Activated T-cell treated with anti-CD3 and anti-CD28 coated beads for 48 hours (primary cell): ENCODE measurements around the gene CHST15.
"Not testable (repeated sequence)": the region's sequence is repeated elsewhere in the genome, so short reads cannot be mapped to it uniquely, and the experiment has no call there.

Experiments
- DNase-seq: peaks from one replicate; pipeline ENCODE4 v3.0.0-alpha.2; 2020; ENCODE audit warnings: low read depth

Gene CHST15

GRCh38 chr10:124043310-124044142 lies 49.9 kb downstream of the CHST15 start:
- DNase-seq: no peak

DNA sequence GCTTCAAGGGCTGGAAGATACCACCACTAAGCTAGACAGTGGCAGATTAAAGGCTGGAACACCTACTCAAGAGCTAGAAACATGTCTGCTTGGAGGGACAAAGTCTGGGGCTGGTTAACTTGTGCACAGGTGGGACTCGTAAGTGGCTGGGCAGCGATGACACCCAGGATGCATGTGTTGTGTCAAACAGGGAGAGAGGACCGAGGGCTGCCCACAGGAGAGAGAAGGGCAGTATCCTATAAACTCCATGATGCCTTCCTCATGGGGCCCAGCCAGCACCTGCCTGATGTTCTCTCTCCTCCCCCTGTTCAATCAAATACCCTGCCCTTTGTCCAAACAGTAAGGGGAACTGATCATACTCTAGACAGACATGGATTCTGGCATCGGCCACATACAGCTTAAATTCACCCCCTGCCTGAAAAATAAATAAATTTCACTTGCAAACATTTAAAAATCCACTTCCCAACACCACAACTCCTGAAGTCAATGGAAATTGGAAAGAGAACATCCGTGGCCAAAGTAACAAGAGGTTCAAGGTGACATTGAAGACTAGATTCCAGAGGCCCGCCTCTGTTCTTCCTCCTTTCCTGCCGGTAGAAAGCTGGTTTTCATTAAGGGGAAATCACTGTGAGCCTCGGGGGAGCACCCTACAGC lies 50.6 kb downstream of the CHST15 start:
- DNase-seq: no peak

- DNase-seq: no peak
Observed at GRCh38 chr10:124041675-124042445, 51.5 kb downstream of the CHST15 start.

DNA sequence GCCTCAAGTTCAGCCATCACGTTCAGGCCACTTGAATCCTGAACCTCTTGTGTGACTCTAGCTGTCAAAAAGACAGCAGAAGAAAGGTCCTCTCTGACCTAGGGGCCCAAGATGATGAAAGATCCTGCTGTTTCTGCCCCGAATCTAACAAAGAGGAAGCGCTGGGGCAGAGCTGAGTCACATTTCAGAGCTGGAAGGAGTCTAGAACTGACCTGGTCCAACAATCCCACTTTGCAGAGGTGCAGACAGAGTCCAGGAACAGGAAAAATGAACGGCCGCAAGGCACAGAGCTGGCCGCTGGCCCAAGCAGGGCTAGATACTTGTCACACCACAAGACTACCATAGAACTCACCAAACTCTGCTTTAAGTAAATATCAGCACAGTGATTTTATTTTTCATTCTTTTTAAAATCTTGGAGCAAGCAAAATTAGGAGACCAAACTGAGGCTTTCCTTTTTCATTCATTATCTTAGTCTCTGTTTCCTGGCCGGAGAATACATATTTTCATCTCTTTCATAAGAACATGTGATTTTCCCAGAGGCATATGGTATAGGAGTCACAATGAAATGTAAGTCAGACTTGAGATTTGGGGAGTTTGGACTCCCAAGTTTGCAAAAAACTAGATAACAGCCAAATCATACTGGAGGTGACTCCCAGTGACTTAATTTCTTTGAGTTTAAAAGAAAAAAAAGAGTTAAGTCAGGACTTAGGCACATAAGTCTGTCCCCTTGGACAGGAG lies 52.8 kb downstream of the CHST15 start:
- no peak for DNase-seq

DNA sequence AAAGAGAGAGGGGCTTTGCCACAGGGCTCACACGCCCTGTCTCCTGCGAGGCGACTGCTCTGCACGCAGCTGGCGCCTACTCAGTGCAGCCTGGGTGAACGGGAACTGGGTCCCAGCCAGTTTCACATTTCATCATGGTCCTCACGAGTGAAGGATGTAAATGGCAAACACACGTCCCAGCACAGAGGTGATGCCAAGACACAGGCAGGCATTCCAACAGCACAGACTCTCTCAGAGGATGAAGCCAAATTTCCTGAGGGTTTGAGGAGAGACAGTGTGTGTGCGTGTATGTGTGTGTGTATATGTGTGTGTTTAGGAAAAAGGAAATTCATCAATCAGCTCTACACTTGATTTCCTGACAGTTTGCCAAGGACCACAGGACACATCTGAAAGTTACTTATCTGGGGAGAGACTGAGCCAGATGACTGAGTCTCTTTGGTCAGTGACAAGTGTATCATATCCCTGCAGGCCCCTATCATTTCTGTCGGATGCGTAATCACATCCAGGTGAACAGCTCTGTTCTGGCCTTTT lies 53.9 kb downstream of the CHST15 start:
- no peak for DNase-seq

- DNase-seq: no peak
Observed at GRCh38 chr10:124037784-124038183, 55.6 kb downstream of the CHST15 start.

DNA sequence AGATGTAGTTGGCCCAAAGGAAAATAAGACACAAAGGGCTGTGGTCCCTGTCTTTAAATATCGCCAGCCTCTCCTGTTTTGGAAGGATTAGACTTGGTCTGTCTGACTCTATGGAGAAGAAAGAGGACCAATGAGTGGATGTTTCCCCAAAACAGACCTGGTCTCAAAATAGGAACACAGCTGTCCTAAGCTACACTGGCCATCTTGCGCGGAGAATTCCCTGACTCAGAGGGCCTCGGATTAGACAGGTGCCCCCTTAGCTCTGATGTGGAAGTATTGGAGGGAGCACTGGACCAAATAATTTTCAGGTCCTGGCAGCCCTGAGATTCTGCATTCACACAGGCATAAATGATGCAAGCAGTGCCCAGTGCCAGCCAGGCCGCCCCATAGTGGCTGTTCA lies 56.1 kb downstream of the CHST15 start:
- DNase-seq: no peak

DNA sequence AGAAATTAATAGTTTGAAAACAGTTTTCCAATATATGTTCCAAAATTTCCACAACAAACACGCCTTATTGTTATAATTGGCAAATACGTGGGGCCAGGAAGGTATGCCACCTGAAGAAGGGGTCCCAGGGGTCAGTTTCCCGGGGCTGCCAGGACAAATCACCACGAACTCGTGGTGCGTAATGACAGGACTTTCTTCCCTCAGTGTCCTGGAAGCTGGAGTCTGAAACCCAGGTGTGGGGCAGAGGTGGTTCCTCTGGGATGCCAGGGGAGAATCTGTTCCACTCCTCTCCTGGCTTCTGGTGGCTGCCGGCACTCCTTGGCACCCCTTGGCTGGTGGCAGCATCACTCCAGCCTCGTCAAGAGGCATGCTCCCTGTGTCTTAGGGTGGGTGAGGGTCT lies 56.7 kb downstream of the CHST15 start:
- no peak for DNase-seq

GRCh38 chr10:124035928-124036558 lies 57.4 kb downstream of the CHST15 start:
- DNase-seq: peak; percentile 11

GRCh38 chr10:124035306-124035927 lies 58.0 kb downstream of the CHST15 start:
- no peak for DNase-seq

GRCh38 chr10:124034576-124035305 lies 58.7 kb downstream of the CHST15 start:
- not testable (repeated sequence) for DNase-seq

GRCh38 chr10:124033887-124034218 lies 59.5 kb downstream of the CHST15 start:
- DNase-seq: no peak

DNA sequence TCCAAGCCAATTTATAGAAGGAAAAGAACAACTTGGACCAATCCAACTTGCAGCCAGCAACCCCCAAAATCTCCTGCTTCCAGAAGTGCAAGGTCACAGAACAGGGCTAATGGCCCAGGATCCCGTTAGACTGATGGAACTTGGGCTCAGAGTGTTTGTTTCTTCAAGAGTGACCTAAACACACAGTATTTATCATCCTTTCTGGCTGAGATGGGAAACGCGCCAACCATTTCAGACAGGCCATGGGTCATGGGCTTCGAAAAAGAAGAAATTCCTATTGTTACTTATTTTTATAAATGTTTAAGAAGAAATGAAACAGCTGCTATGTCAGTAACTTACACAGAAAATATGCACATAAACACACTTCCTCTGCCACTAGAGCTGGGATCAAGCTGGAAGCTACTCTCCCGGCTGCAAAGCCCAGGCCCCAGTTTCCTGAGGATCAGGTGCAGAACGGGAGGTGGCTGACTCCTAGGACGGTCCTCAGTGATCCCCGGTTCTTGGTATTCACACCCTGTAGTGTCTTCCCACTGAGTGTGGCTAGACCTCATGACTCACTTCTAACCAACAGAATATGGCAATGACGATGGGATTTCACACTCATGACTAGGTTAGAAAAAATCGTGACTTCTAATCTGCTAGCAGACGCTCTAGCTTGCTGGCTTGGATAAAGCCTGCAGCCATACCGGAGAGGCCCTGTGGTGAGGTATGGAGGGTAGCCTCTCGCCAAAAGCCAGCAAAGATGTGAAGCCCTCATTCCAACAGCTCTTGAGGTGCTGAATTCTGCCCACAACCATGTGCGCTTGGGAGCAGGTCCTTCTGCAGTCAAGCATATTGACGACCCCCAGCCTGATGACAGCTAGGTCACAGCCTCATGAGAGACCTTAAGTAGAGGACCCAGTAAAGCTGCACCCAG lies 60.2 kb downstream of the CHST15 start:
- DNase-seq: no peak

DNA sequence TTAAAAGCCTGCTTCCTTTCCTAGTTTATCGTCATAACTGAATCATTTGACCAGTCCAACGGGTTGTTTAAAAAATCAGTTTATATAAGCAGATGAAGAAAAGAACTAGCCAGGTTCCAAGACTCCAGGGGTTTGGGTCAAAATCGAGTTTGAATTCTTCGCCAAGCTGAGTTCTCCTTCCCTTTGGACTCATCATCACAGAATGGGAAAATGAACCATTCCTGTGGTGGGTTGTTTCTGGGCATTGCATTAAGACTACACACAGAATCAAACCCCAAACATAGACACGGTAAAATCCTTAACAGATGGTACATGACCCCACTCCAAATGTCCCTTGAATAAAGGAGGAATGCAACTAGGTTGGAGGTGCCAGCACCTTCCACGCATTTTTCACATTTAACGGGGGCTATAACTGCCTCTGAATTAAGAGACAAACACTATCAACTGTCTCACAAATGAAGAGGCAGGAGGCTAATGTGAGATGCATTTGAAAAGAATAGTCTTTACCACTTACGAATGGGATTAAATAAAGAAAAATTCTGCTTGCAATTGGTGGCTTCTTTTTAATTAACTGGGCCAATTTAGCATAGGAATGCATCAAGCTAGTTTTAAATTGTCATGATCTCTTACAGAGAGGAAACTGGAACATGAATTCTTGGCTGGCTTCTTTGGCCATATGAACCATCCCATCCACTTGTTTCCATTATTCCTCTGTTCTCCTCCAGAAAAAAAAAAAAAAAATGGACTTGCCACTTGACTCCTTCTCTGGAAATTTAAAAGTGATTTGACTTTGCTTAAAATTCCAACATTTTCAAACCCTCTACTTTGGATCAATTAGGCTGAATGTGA lies 61.1 kb downstream of the CHST15 start:
- no peak for DNase-seq

DNA sequence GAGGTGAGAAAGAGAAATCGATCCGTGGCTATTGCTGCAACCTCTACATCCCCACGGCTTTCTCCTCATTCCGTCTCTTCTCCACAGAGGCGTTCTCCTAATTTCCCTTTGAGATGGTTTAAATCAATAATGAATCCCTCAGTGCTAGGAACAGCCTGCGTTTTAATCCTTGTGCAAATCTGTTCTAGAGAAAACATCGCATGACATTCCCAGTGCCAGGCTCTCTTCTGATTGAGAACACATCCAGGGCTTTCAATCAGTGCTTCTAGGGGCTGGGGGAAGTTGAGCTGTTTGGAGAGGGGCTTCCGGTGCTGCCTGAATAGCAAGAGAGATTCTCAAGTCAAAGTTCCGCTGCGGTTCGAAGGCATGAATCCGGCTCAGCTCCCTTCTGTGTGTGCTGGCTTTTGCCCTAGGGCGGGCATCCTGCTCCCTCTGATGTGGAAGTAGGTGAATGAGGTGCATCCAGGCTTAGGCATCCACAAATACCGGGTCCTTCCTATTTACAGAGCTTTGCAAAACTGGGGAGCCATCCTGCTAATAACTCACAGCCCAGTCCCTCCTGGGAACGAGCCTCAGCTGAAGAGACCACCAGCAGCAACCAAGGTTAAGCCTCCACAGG lies 62.8 kb downstream of the CHST15 start:
- no peak for DNase-seq

- DNase-seq: no peak
Observed at GRCh38 chr10:124030061-124030460, 63.3 kb downstream of the CHST15 start.

- no peak for DNase-seq
Observed at GRCh38 chr10:124029559-124029958, 63.8 kb downstream of the CHST15 start.
